Erythroblast (primary cell): ENCODE data around the gene SLC6A1.

Source experiments
- GATA1 ChIP-seq: IDR thresholded peaks from 2 replicates; pipeline ENCODE4 v1.6.1; 2011; ENCODE audit warnings: low read depth, mild to moderate bottlenecking, control low read depth, low read length, moderate library complexity
- POLR2A ChIP-seq: IDR thresholded peaks from 2 replicates; pipeline ENCODE4 v1.6.1; 2011; ENCODE audit warnings: mild to moderate bottlenecking, low read length

GRCh38 chr3:10952525-10952924 lies 40.0 kb upstream of the SLC6A1 start:
- no peak for TF ChIP-seq POLR2A
- no peak for TF ChIP-seq GATA1
